GM23248 (cell line): ENCODE data around the gene SEMA3G. TPM values are rescaled to one million over a fixed set of nuclear protein-coding genes. Genes with fewer than 3 reads are reported as not detected.

Experiments
- DNase-seq: peaks from one replicate; pipeline ENCODE4 v3.0.0-alpha.2; 2015
- H2AFZ ChIP-seq: fragments of 200-600 bp; sonication (generic); 2 replicates; pipeline ENCODE4 v1.6.1; 2016; ENCODE audit warnings: antibody characterized with exemption
- H3F3A ChIP-seq: fragments of 200-600 bp; sonication (generic); 2 replicates; pipeline ENCODE4 v1.6.1; 2016; ENCODE audit warnings: mild to moderate bottlenecking, antibody characterized with exemption, mixed run types; ENCODE audit not compliant: insufficient read depth
- H3K27ac ChIP-seq: fragments of 200-600 bp; sonication (generic); 2 replicates; pipeline ENCODE4 v1.5.1; 2016; ENCODE audit warnings: mild to moderate bottlenecking
- H3K27me3 ChIP-seq: fragments of 200-600 bp; sonication (generic); replicated peaks from 2 replicates; pipeline ENCODE4 v1.6.1; 2016; ENCODE audit warnings: mild to moderate bottlenecking; ENCODE audit not compliant: insufficient read depth
- H3K36me3 ChIP-seq: fragments of 200-600 bp; sonication (generic); 2 replicates; pipeline ENCODE4 v1.6.1; 2016; ENCODE audit warnings: low read depth, mild to moderate bottlenecking
- H3K4me1 ChIP-seq: fragments of 200-600 bp; sonication (generic); 2 replicates; pipeline ENCODE4 v1.6.1; 2016; ENCODE audit warnings: mild to moderate bottlenecking; ENCODE audit not compliant: insufficient read depth
- H3K4me2 ChIP-seq: fragments of 200-600 bp; sonication (generic); one replicate; pipeline ENCODE4 v1.6.1; 2016; ENCODE audit warnings: mild to moderate bottlenecking; ENCODE audit not compliant: unreplicated experiment
- H3K4me3 ChIP-seq: fragments of 200-600 bp; sonication (generic); 2 replicates; pipeline ENCODE4 v1.5.1; 2016; ENCODE audit warnings: mild to moderate bottlenecking
- H3K79me2 ChIP-seq: fragments of 200-600 bp; sonication (generic); 2 replicates; pipeline ENCODE4 v1.6.1; 2016; ENCODE audit warnings: mild to moderate bottlenecking; ENCODE audit not compliant: insufficient read depth
- H3K9ac ChIP-seq: fragments of 200-600 bp; sonication (generic); 2 replicates; pipeline ENCODE4 v1.6.1; 2016; ENCODE audit warnings: mild to moderate bottlenecking
- H3K9me2 ChIP-seq: fragments of 200-600 bp; sonication (generic); 2 replicates; pipeline ENCODE4 v1.6.1; 2016; ENCODE audit warnings: mixed run types, mild to moderate bottlenecking, moderate library complexity; ENCODE audit not compliant: insufficient read depth
- H3K9me3 ChIP-seq: fragments of 200-600 bp; sonication (generic); one replicate; pipeline ENCODE4 v1.6.1; 2017; ENCODE audit warnings: low read depth
- H4K20me1 ChIP-seq: fragments of 200-600 bp; sonication (generic); 2 replicates; pipeline ENCODE4 v1.6.0; 2016; ENCODE audit not compliant: insufficient read depth
- EZH2 ChIP-seq: fragments of 200-600 bp; sonication (generic); IDR thresholded peaks from 2 replicates; pipeline ENCODE4 v1.6.1; 2018; ENCODE audit warnings: antibody characterized with exemption, mild to moderate bottlenecking; ENCODE audit not compliant: insufficient read depth, poor library complexity, severe bottlenecking
- EZH2phosphoT487 ChIP-seq: fragments of 200-600 bp; sonication (generic); IDR thresholded peaks from 2 replicates; pipeline ENCODE4 v1.6.1; 2018; ENCODE audit warnings: antibody characterized with exemption, moderate library complexity, mild to moderate bottlenecking, low read depth; ENCODE audit not compliant: insufficient read depth
- WGBS, 2 experiments: methylation state at CpG; one replicate each; pipeline ENCODE4 v1.1.6; 2015 to 2017; ENCODE audit warnings: low lambda C conversion rate in 2 of 2, low coverage in 1 of 2; ENCODE audit errors: missing lambda C conversion rate in 2 of 2; 5-methylcytosine and 5-hydroxymethylcytosine counted together
- in situ Hi-C: fragments of 300-500 bp; cut with MboI; formaldehyde crosslinking; loops from 2 replicates; pipeline ENCODE4 v1.15.0; 2020
- polyA plus RNA-seq: library from polyadenylated mRNA; unstranded; fragments of >200 nt; fragmentation: Nextera tagmentation; extraction: Ambion mirVana; gene quantifications from 2 replicates; pipeline ENCODE4 v1.2.1, GENCODE V29; 2016
- total RNA-seq: library from RNA; depleted of rRNA; stranded (reverse); fragments of >200 nt; shearing (Covaris generic); gene quantifications from 2 replicates; pipeline ENCODE4 v1.2.3, GENCODE V29; 2014

The SEMA3G gene
- total and polyA plus RNA-seq, 2 experiments from 2014 or later = 0.21 TPM; not detected in 1

DNA sequence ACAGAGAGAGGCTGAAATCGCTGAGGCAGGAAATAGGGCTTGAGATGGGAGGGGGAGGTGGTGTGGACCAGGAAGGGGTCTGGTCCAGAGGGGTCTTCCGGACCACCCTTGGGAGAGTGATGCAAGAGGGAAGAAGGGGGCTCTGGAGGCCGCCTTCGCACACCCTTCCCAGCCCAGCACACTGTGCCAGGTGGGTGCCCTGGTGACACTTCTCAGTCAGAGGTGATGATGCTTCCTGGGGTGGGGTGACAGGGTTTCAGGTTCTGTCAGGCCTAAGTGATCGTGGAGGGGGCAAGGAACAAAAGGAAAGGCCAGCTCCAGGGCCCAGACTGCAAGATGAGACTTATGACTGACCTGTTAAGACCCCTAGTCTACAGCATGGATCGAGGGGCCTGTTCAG lies 12.7 kb downstream of the SEMA3G start:
- Histone ChIP-seq H3K27me3 (no peaks in the 10 kb centered on the region), H4K20me1 (no peaks in the 10 kb centered on the region), H3F3A (no peaks in the 10 kb centered on the region), H3K9ac (no peak overlapping the region), H3K36me3 (no peaks in the 10 kb centered on the region), H3K9me2 (no peaks in the 10 kb centered on the region), H3K4me1 (peaks cover 8% of the 10 kb centered on the region; the same call in 1 of the 2 replicates), H3K9me3 (no peaks in the 10 kb centered on the region), H3K27ac (no peak overlapping the region), H3K4me2 (no peak overlapping the region), H2AFZ (no peak overlapping the region), H3K4me3 (no peak overlapping the region), H3K79me2 (no peaks in the 10 kb centered on the region)
- WGBS, 2 experiments = 74 to 76% methylated on average over 6 of the region's 6 CpGs
- no peak for DNase-seq
- in situ Hi-C loops = no loop called here
- TF ChIP-seq EZH2phosphoT487 (no peak), EZH2 (no peak)

DNA sequence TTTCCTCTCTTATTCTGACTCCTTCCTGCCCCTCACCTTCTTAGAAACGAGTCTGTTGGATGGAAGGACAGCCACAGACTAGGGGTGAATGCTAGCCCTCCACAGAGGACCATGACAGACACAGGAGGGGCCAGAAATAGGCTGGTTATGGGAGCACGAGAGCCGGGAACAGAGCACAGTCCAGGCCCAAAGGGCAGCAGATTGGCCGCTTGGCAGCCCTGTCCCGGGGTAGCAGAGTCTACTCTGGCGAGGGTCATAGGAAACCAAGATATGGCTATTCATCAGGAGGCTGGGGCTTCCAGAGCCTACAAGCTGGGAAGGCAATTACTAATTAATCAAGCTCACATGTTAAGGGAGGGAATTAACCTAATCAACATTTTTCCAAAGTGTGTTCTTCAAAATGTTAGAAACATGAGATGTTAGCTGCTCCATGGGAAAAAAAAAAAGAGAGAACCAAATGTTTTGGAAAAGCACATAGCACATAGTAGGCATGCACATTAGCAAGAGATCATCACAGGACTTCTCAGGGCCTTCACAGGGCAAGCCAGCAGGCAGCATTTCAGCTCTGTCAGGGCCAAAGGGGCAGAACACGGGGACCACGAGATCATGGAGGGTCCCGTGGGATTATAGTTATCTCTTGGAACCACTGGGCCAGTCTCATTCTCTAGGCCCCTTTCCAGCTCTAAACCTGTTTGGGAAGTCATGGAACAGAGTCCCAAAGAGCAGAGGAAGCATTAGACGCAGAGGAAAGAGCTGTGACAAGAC lies 13.3 kb downstream of the SEMA3G start:
- H2AFZ ChIP-seq = no peak overlapping the region
- no peaks in the 10 kb centered on the region for H3K9me3 ChIP-seq
- H3F3A ChIP-seq = no peaks in the 10 kb centered on the region
- no peak for DNase-seq
- no peak for TF ChIP-seq EZH2phosphoT487
- no peaks in the 10 kb centered on the region for H3K27me3 ChIP-seq
- H3K9ac ChIP-seq = no peak overlapping the region
- H3K9me2 ChIP-seq = no peaks in the 10 kb centered on the region
- H3K36me3 ChIP-seq = no peaks in the 10 kb centered on the region
- in situ Hi-C loops = no loop called here
- 61 to 64% methylated on average over 9 to 10 of the region's 10 CpGs for WGBS, 2 experiments
- peaks cover 4% of the 10 kb centered on the region; the same call in 1 of the 2 replicates for H3K4me1 ChIP-seq
- no peaks in the 10 kb centered on the region for H4K20me1 ChIP-seq
- no peak overlapping the region for H3K4me2 ChIP-seq
- no peaks in the 10 kb centered on the region for H3K79me2 ChIP-seq
- no peak overlapping the region for H3K27ac ChIP-seq
- H3K4me3 ChIP-seq = no peak overlapping the region

- Histone ChIP-seq H3K4me1 (no peaks in the 10 kb centered on the region), H4K20me1 (no peaks in the 10 kb centered on the region), H3F3A (no peaks in the 10 kb centered on the region), H3K9me3 (no peaks in the 10 kb centered on the region), H3K4me2 (no peak overlapping the region), H3K36me3 (no peaks in the 10 kb centered on the region), H3K4me3 (no peak overlapping the region), H3K9me2 (no peaks in the 10 kb centered on the region), H3K27me3 (no peaks in the 10 kb centered on the region), H3K27ac (no peak overlapping the region), H3K79me2 (no peaks in the 10 kb centered on the region), H3K9ac (no peak overlapping the region), H2AFZ (no peak overlapping the region)
- 88 to 90% methylated on average over 9 of the region's 9 CpGs for WGBS, 2 experiments
- no peak for DNase-seq
- in situ Hi-C loops = no loop called here
- TF ChIP-seq EZH2phosphoT487 (no peak), EZH2 (no peak)
These were observed 14.5 kb downstream of the SEMA3G start for GRCh38 chr3:52430416-52430810.

DNA sequence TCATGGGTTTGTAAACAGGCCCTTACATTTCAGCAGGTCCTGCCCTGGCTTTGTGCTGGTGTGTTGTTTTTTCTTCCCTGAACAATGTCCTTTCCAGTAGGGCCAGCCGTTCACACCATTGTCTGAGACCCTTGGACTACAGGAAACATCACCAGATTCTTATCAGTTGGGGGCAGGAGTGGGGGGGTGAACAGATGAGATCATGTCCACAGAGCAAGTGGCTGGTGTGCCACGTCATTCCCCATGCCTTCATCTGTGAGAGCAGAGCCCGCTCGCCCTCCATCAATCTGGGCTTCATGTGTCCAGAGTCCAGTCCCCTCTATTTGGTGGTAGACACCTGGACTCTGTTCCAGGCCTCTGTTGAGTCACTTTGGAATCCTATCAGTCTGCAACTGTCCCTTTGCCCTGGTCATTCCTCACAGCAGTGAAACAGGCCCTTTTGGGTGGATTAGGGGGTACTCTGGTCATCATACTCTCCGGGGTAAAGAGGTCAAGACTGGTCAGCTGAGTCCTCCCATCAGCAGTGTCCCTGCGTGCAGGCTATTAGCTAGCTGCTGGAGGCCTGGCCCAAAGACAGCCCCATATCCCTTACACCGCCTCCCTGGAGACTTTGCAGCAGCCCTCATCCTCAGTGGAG lies 15.0 kb downstream of the SEMA3G start:
- Histone ChIP-seq H3K9ac (no peak overlapping the region), H3K27ac (no peak overlapping the region), H3K79me2 (no peaks in the 10 kb centered on the region), H2AFZ (no peak overlapping the region), H3K4me1 (no peaks in the 10 kb centered on the region), H3K4me2 (no peak overlapping the region), H3K9me2 (no peaks in the 10 kb centered on the region), H4K20me1 (no peaks in the 10 kb centered on the region), H3F3A (no peaks in the 10 kb centered on the region), H3K27me3 (no peaks in the 10 kb centered on the region), H3K4me3 (no peak overlapping the region), H3K9me3 (no peaks in the 10 kb centered on the region), H3K36me3 (no peaks in the 10 kb centered on the region)
- no peak for DNase-seq
- WGBS, 2 experiments = 84 to 87% methylated on average over 7 of the region's 7 CpGs
- in situ Hi-C loops = no loop called here
- TF ChIP-seq EZH2phosphoT487 (no peak), EZH2 (no peak)
